ENCODE measurements around the gene SGMS1.
"Not testable (repeated sequence)": the region's sequence is repeated elsewhere in the genome, so short reads cannot be mapped to it uniquely, and the experiment has no call there.

Gene SGMS1

GRCh38 chr10:50369931-50370330 lies 253.8 kb downstream of the SGMS1 start:
- no peak for DNase-seq (ENCODE audit: low spot score)

DNA sequence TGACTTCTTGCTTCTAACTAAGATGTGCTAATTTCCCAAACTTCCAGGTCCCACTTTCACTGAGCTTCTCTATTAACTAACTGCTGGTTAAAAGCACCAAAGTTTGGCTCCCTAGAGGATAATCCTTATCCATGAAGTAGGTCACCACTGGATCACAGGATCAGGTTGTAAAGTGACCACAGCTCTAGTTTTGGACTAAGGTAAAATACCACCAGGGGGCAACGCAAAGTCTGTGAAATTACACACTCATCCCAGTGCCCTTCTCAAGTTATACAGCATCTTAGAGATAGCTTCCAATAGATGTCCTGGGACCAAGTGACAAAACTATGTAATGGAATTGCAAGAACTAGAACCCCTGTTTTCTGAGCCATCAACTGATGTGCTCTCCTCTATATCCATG lies 256.0 kb downstream of the SGMS1 start:
- DNase-seq (ENCODE audit: low spot score), result peak; percentile 45

DNA sequence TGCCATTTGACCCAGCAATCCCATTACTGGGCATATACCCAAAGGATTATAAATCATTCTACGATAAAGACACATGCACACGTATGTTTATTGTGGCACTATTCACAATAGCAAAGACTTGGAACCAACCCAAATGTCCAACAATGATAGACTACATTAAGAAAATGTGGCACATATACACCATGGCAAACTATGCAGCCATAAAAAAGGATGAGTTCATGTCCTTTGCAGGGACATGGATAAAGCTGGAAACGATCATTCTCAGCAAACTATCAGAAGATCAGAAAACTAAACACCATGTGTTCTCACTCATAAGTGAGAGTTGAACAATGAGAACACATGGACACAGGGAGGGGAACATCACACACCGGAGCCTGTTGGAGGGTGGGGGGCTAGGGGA lies 257.3 kb downstream of the SGMS1 start:
- not testable (repeated sequence) for DNase-seq (ENCODE audit: low spot score)

GRCh38 chr10:50364730-50365129 lies 259.0 kb downstream of the SGMS1 start:
- DNase-seq (ENCODE audit: low spot score), result not testable (repeated sequence)

DNA sequence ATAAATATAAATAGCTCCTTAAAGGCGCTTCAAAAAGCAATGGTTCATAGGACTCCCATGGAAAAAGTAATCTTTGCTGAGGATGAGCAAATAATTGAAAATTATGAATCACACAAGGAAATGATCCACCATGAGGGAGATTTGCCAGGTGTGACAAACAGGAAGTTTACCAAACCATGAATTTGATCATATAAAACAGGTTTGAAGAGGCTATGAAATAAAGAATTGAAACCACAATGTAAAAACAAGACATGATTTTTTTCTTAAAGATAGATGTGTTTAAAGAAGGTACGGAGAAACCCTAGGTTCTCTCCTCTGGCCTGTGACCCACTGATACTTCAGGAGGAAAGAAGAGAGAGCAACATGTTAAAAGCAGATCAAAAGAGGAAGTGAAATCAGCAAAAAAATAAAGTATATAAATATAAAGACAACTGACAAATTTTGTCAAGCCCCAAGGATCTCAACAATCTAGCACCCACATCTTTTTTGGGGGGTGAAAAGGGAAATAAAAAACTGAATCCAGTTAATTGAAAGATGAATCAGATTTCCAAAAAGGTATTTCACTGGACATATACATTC lies 261.1 kb downstream of the SGMS1 start:
- no peak for DNase-seq (ENCODE audit: low spot score)

DNA sequence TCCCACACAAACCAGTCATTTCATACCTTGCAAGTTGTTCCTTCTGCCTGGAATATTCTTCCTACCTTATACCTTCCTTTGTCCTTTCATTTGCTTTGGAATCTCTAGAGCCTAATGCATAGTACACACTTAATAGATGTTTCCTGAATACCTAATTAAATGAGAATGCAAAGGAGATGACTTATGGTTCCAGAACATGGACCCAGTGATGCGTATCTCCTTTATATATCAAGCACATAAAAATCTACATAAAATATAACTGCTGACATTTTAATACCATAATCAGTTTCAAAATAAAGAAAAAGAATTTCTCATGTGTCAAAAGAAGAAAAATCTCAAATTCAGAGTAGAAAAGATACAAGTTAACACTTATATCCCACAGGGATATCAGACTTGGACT lies 261.8 kb downstream of the SGMS1 start:
- DNase-seq (ENCODE audit: low spot score), result no peak

GRCh38 chr10:50360077-50360850 lies 263.5 kb downstream of the SGMS1 start:
- DNase-seq (ENCODE audit: low spot score), result no peak

DNA sequence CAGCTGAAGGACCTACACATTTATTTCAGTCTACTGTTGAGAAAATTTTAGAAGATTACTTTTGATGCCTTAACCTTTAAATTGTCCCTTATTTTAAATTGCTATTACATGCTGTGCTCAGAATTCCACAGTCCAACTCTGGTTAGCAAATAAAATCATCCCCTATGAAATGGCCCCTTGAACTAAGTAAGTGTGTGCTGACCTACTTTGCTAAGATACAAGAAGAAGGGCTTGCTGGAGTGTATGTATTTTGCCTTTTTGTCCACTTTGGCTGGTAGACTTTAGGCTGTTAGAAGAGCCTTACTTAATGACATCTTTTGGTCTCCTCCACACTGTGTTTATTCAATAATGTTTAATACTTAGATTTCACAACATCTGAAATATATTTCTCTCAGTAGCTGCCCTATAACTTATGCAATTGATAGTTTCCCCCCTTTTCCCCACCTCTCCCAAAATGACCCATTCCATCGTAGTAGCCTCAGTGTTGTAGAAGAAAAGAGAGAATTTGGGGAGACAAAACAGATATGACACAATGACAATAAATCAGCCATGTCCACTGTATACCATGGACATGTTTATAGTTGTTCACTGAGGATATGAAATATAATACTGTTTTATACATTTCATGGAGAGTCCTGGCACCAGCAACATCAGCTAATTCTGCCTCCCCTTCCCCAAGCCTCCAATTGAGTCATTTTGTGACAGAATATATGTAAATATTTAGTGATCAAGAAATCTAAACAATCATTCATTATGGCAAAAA lies 264.6 kb downstream of the SGMS1 start:
- DNase-seq (ENCODE audit: low spot score), result no peak

DNA sequence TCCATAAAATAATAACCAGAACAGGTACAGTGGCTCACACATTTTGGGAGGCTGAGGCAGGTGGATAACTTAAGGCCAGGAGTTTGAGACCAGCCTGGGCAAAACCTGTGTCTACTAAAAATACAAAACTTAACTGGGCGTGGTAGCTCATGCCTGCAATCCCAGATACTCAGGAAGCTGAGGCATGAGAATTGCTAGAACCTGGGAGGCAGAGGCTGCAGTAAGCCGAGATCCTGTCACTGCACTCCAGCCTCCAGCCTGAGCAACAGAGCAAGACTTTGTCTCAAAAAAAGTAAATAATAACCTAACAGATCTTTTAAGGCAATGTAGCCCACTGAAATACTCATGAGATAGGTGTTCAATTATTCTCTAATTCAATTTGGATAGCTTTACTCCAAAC lies 265.3 kb downstream of the SGMS1 start:
- DNase-seq (ENCODE audit: low spot score), result no peak

GRCh38 chr10:50356481-50356832 lies 267.3 kb downstream of the SGMS1 start:
- not testable (repeated sequence) for DNase-seq (ENCODE audit: low spot score)

DNA sequence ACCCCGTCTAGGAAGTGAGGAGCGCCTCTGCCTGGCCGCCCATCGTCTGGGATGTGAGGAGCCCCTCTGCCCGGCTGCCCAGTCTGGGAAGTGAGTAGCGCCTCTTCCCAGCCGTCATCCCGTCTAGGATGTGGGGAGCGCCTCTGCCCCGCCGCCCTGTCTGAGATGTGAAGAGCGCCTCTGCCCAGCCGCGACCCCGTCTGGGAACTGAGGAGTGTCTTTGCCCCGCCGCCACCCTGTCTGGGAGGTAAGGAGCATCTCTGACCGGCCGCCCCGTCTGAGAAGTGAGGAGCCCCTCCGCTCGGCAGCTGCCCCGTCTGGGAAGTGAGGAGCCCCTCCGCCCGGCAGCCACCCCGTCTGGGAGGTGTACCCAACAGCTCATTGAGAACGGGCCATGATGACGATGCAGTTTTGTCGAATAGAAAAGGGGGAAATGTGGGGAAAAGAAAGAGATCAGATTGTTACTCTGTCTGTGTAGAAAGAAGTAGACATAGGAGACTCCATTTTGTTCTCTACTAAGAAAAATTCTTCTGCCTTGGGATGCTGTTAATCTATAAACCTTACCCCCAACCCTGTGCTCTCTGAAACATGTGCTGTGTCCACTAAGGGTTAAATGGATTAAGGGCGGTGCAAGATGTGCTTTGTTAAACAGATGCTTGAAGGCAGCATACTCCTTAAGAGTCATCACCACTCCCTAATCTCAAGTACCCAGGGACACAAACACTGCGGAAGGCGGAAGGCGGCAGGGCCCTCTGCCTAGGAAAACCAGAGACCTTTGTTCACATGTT lies 267.9 kb downstream of the SGMS1 start:
- not testable (repeated sequence) for DNase-seq (ENCODE audit: low spot score)

DNA sequence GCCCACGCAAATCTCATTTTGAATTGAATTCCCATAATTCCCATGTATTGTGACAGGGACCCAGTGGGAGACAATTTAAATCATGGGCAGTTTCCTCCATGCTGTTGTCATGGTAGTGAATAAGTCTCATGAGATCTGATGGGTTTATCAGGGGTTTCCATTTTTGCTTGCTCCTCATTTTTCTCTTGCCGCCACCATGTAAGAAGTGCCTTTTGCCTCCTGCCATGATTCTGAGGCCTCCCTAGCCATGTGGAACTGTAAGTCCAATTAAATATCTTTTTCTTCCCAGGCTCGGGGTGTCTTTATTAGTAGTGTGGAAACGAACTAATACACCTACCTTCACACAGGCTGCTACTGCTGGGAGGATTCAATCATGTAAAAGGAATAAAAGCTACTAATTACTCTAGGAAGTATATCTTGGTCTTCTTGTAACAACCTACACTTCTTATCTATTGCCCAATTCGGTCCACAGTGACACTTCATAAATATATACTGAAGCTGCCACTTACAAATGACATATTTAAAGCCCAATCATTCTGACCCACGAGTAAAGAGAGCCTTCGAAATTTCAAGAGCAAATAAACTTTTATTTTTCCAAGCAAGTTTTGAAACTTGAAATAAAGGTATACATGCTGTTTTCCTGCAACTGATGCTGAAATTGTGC lies 272.1 kb downstream of the SGMS1 start:
- no peak for DNase-seq (ENCODE audit: low spot score)

GRCh38 chr10:50350366-50350765 lies 273.4 kb downstream of the SGMS1 start:
- no peak for DNase-seq (ENCODE audit: low spot score)

DNA sequence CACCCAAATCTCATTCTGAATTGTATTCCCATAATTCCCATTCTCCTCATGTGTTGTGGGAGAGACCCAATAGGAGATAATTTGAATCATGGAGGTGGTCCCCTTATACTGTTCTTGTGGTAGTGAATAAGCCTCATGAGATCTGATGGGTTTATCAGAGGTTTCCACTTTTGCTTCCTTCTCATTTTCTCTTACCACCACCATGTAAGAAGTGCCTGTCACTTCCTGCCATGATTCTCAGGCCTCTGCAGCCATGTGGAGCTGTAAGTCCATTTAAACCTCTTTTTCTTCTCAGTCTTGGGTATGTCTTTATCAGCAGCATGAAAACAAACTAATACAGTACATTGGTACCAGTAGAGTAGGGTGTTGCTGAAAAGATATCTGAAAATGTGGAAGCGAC lies 274.2 kb downstream of the SGMS1 start:
- DNase-seq (ENCODE audit: low spot score), result no peak

DNA sequence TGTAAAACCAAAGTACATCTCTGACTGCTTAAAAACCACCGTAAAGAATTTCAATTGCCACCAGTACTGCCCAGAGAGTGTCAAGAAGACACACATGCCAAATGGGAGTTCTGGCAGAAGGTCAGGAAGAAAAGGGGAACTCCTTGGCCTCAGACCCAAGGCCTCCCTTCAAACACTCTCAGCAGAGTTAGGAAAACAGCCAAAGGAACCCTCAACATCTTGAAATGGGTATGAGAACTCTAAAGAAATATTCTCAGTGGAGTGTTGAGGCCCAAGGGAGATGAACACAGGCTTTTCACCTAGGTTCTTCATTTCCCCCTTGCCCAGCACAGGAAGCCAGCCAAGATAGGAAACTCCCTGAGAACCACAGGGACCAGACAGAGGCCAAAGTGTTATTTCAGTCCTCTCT lies 276.4 kb downstream of the SGMS1 start:
- no peak for DNase-seq (ENCODE audit: low spot score)

GRCh38 chr10:50346942-50347341 lies 276.8 kb downstream of the SGMS1 start:
- no peak for DNase-seq (ENCODE audit: low spot score)

GRCh38 chr10:50345545-50345944 lies 278.2 kb downstream of the SGMS1 start:
- DNase-seq (ENCODE audit: low spot score), result no peak

GRCh38 chr10:50343702-50344331 lies 279.9 kb downstream of the SGMS1 start:
- DNase-seq (ENCODE audit: low spot score), result no peak

DNA sequence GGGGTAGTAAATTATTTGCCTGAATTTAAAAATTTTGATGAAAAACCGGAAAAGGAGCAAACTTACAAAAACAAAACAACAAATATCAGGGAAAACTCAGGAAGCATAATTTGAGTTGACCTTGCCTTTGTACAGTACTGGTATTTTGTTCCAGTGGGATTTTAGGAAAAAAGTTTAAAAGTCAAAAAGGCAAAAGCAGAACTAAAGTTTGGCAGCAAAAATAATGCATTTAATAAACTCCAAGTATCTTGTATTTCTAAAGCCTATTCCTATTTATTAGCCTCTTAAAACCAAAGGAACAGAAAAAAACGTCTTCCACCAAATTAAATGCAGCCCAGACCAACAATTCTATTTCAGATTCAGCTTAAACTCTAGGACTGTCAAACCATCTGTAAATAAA lies 281.8 kb downstream of the SGMS1 start:
- DNase-seq (ENCODE audit: low spot score), result no peak

DNA sequence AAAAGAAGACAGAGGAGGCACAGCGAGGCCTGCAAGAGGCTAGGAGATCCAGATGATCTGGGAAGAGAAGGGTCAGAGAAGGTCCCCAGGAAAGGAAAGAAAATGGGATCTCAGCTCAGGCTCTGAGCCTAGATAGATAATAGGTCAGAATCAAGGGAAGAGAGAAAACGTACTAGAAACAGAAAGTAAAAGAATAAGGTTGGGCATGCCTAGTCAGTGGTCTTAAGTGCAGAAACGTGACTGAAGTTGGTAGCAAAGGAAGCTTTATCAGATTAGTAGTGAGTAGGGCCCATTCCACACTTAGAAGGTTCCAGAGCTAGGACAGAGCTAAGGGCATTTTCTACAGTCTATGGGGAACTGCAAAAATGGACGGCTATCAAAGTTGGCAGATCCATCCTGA lies 287.6 kb downstream of the SGMS1 start:
- DNase-seq (ENCODE audit: low spot score), result no peak

- no peak for DNase-seq (ENCODE audit: low spot score)
Observed at GRCh38 chr10:50335397-50335796, 288.4 kb downstream of the SGMS1 start.

All from iPS-NIHi11 (cell line).